Measurements from ENCODE around the gene HLA-DMA. TPM values are rescaled to one million over a fixed set of nuclear protein-coding genes. Genes with fewer than 3 reads are reported as not detected.

HLA-DMA gene
- total RNA-seq: 10 to 100 TPM in 1 of 2 experiments, 1 to 10 TPM in 1; 9.9 to 11.7 TPM

GRCh38 chr6:32952817-32953739 is at the start of gene HLA-DMA:
TSS of gene HLA-DMA (minus strand) at chr6:32953097. CDS start at chr6:32953036, 61 bp downstream.
- ChIA-PET CTCF (interaction anchor here (0.5 to 5.9 kb wide), 20 partner anchors 9 to 1299 kb away, joined by 3 to 46 read pairs (median 6); partner anchors contain the start of genes BRD2, HLA-DMB and TAP2), POLR2A (interaction anchor here (0.5 to 5.0 kb wide), 7 partner anchors 14 to 114 kb away, joined by 3 to 52 read pairs (median 3); partner anchors contain the start of gene TAP2)

GRCh38 chr6:33001685-33002084 is 48.8 kb upstream of the HLA-DMA start:
- CTCF ChIA-PET: no interaction called here
- POLR2A ChIA-PET: no interaction called here

- ChIA-PET POLR2A (no interaction called here), CTCF (no interaction called here)
Measured at GRCh38 chr6:33000055-33000454, 47.2 kb upstream of the HLA-DMA start.

GRCh38 chr6:32995448-32995847 is 42.6 kb upstream of the HLA-DMA start:
- ChIA-PET POLR2A (no interaction called here), CTCF (interaction anchor here (0.7 to 1.3 kb wide), 2 partner anchors 11 to 12 kb away, joined by 3 to 4 read pairs; no protein-coding TSS in a partner anchor)

- CTCF ChIA-PET: no interaction called here
- POLR2A ChIA-PET: no interaction called here
Measured at GRCh38 chr6:32993363-32993973, 40.6 kb upstream of the HLA-DMA start.

GRCh38 chr6:32991972-32992371 is 39.1 kb upstream of the HLA-DMA start:
- ChIA-PET POLR2A (no interaction called here), CTCF (no interaction called here)

- CTCF ChIA-PET: interaction anchor here (0.9 to 1.4 kb wide), 4 partner anchors 18 to 118 kb away, joined by 3 to 4 read pairs (median 3); no protein-coding TSS in a partner anchor
Measured at GRCh38 chr6:32989368-32989767, 36.5 kb upstream of the HLA-DMA start.

GRCh38 chr6:32984622-32985389 is 31.9 kb upstream of the HLA-DMA start:
- POLR2A ChIA-PET: interaction anchor here (0.6 to 2.9 kb wide), 4 partner anchors 11 to 99 kb away, joined by 3 to 30 read pairs (median 11); no protein-coding TSS in a partner anchor
- CTCF ChIA-PET: interaction anchor here (0.6 to 10.8 kb wide), 32 partner anchors 9 to 788 kb away, joined by 3 to 90 read pairs (median 6); partner anchors contain the start of genes BRD2, HLA-DMA, HLA-DMB and TAP2

More at GRCh38 chr6:32989368-32989767, 36.5 kb upstream of the HLA-DMA start:
- POLR2A ChIA-PET: interaction anchor here (2.1 kb wide), 1 partner anchor 17 kb away, joined by 4 read pairs; no protein-coding TSS in a partner anchor

GRCh38 chr6:32983964-32984621 is 31.2 kb upstream of the HLA-DMA start:
- ChIA-PET POLR2A (interaction anchor here (0.5 to 2.9 kb wide), 4 partner anchors 10 to 334 kb away, joined by 5 to 30 read pairs (median 11); no protein-coding TSS in a partner anchor), CTCF (interaction anchor here (0.6 to 10.8 kb wide), 31 partner anchors 8 to 788 kb away, joined by 3 to 90 read pairs (median 6); partner anchors contain the start of genes BRD2, HLA-DMA, HLA-DMB and TAP2)

GRCh38 chr6:32983493-32983848 is 30.6 kb upstream of the HLA-DMA start:
- ChIA-PET POLR2A (interaction anchor here (2.1 to 2.9 kb wide), 2 partner anchors 9 to 12 kb away, joined by 16 to 30 read pairs; no protein-coding TSS in a partner anchor), CTCF (interaction anchor here (1.4 to 10.8 kb wide), 9 partner anchors 11 to 144 kb away, joined by 5 to 90 read pairs (median 26); partner anchors contain the start of genes HLA-DMA and TAP2)

- ChIA-PET CTCF (interaction anchor here (0.6 to 10.8 kb wide), 7 partner anchors 11 to 129 kb away, joined by 3 to 90 read pairs (median 35); partner anchors contain the start of genes HLA-DMA, PSMB9 and TAP1), POLR2A (interaction anchor here (1.0 to 2.1 kb wide), 3 partner anchors 9 to 12 kb away, joined by 3 to 16 read pairs (median 7); no protein-coding TSS in a partner anchor)
Measured at GRCh38 chr6:32982702-32983492, 30.0 kb upstream of the HLA-DMA start.

GRCh38 chr6:32982084-32982701 is 29.3 kb upstream of the HLA-DMA start:
- ChIA-PET POLR2A (interaction anchor here (1.0 to 1.3 kb wide), 2 partner anchors 10 to 12 kb away, joined by 3 to 7 read pairs; no protein-coding TSS in a partner anchor), CTCF (interaction anchor here (0.6 to 10.8 kb wide), 7 partner anchors 10 to 128 kb away, joined by 3 to 90 read pairs (median 35); partner anchors contain the start of genes HLA-DMA, PSMB9 and TAP1)

GRCh38 chr6:32980488-32981038 is 27.7 kb upstream of the HLA-DMA start:
- ChIA-PET CTCF (interaction anchor here (0.6 to 10.8 kb wide), 5 partner anchors 7 to 637 kb away, joined by 3 to 90 read pairs (median 6); partner anchors contain the start of gene HLA-DMA), POLR2A (interaction anchor here (0.6 to 2.3 kb wide), 5 partner anchors 10 to 86 kb away, joined by 3 to 45 read pairs (median 3); partner anchors contain the start of genes BRD2 and HLA-DMA)

- POLR2A ChIA-PET: interaction anchor here (0.6 to 2.3 kb wide), 5 partner anchors 9 to 96 kb away, joined by 3 to 45 read pairs (median 3); partner anchors contain the start of genes BRD2, HLA-DMA and HLA-DPB1
- CTCF ChIA-PET: interaction anchor here (0.6 to 10.8 kb wide), 5 partner anchors 8 to 638 kb away, joined by 4 to 90 read pairs (median 6); partner anchors contain the start of genes BRD2 and HLA-DMA
Measured at GRCh38 chr6:32979720-32980487, 27.0 kb upstream of the HLA-DMA start.

- ChIA-PET CTCF (interaction anchor here (1.6 to 10.8 kb wide), 2 partner anchors 45 to 92 kb away, joined by 5 to 90 read pairs; no protein-coding TSS in a partner anchor), POLR2A (interaction anchor here (0.5 to 1.2 kb wide), 4 partner anchors 10 to 136 kb away, joined by 3 to 6 read pairs (median 3); partner anchors contain the start of gene BRD2)
Measured at GRCh38 chr6:32977953-32978324, 25.0 kb upstream of the HLA-DMA start.
